Stimulated activated naive CD4-positive, alpha-beta T cell (primary cell): Measurements from ENCODE around the gene TEKTIP1.
A peak's percentile ranks its signal among the peaks of the same experiment; 100 is the strongest.

Experiments
- DNase-seq, 6 experiments: peaks; one replicate each; lab custom pipeline; 2025; lab: John Stamatoyannopoulos, UW

Gene TEKTIP1

GRCh38 chr19:3585301-3586126 is 46.5 kb downstream of the TEKTIP1 start, which contains the start of gene GIPC3:
GIPC3 (plus strand) TSS chr19:3585478; CDS start chr19:3585598, 120 bp downstream.
- peak in 1 of 6 experiments; percentile 43 for DNase-seq

GRCh38 chr19:3586127-3586626 is 47.2 kb downstream of the TEKTIP1 start:
- peak in 4 of 6 experiments; percentile 15 to 49 (median 29) for DNase-seq

GRCh38 chr19:3586707-3587346 is 47.9 kb downstream of the TEKTIP1 start:
- no peak for DNase-seq

GRCh38 chr19:3589439-3589838 is 50.5 kb downstream of the TEKTIP1 start:
- DNase-seq = no peak

GRCh38 chr19:3589949-3590348 is 51.0 kb downstream of the TEKTIP1 start:
- no peak for DNase-seq

GRCh38 chr19:3590991-3591659 is 52.2 kb downstream of the TEKTIP1 start:
- no peak for DNase-seq

- DNase-seq = no peak
Observed at GRCh38 chr19:3591876-3592613, 53.1 kb downstream of the TEKTIP1 start.

GRCh38 chr19:3593156-3593555 is 54.2 kb downstream of the TEKTIP1 start:
- no peak for DNase-seq
